Cardiac muscle cell (in vitro differentiated cells and primary cell): Measurements from ENCODE around the gene HPD. TPM values are rescaled to one million over a fixed set of nuclear protein-coding genes. Genes with fewer than 3 reads are reported as not detected.
"Not testable (repeated sequence)": the region's sequence is repeated elsewhere in the genome, so short reads cannot be mapped to it uniquely, and the experiment has no call there.

Source experiments
- DNase-seq, 2 donors: peaks; one replicate each; pipeline versions ENCODE4 v3.0.0 to v3.0.0-alpha.2; 2010 to 2017; ENCODE audit warnings: low read depth in 1 of 2, low spot score in 1 of 2
- H3K27ac ChIP-seq: fragments of 200-600 bp; sonication (generic); 2 replicates; pipeline ENCODE4 v1.5.1; 2016
- H3K27me3 ChIP-seq: fragments of 200-600 bp; sonication (generic); 2 replicates; pipeline ENCODE4 v1.6.0; 2016; ENCODE audit warnings: control low read depth
- H3K36me3 ChIP-seq: fragments of 200-600 bp; sonication (generic); 2 replicates; pipeline ENCODE4 v1.5.1; 2016; ENCODE audit warnings: control low read depth
- H3K4me1 ChIP-seq: fragments of 200-600 bp; sonication (generic); 2 replicates; pipeline ENCODE4 v1.8.1; 2017; ENCODE audit warnings: low read depth, mild to moderate bottlenecking, mixed run types
- H3K4me3 ChIP-seq: fragments of 200-600 bp; sonication (generic); 2 replicates; pipeline ENCODE4 v1.5.1; 2016; ENCODE audit warnings: mild to moderate bottlenecking
- H3K9me3 ChIP-seq: fragments of 200-600 bp; sonication (generic); 2 replicates; pipeline ENCODE4 v1.5.1; 2017; ENCODE audit warnings: low read depth, mild to moderate bottlenecking, control low read depth
- CTCF ChIP-seq: IDR thresholded peaks from 2 replicates; pipeline ENCODE4 v1.5.1; 2012; ENCODE audit warnings: low read depth, mild to moderate bottlenecking, low read length
- polyA plus RNA-seq: library from polyadenylated mRNA; unstranded; fragments of >200 nt; fragmentation: Nextera tagmentation; extraction: Ambion mirVana; gene quantifications from 2 replicates; pipeline ENCODE4 v1.2.1, GENCODE V29; 2016
- total RNA-seq: library from RNA; depleted of rRNA; stranded (reverse); fragments of >200 nt; gene quantifications from 2 replicates; pipeline ENCODE4 v1.2.3, GENCODE V29; 2016

HPD gene
- total and polyA plus RNA-seq, 2 experiments from 2014 or later = not detected

- H3K9me3 ChIP-seq = no peaks in the 10 kb centered on the region
- peaks cover 9% of the 10 kb centered on the region for H3K4me1 ChIP-seq
- H3K27me3 ChIP-seq = no peaks in the 10 kb centered on the region
- H3K36me3 ChIP-seq = no peaks in the 10 kb centered on the region
- no peak overlapping the region for H3K4me3 ChIP-seq
- no peak for TF ChIP-seq CTCF
- peak overlapping the region; percentile 60 for H3K27ac ChIP-seq
- DNase-seq = peak in 1 of 2 donors; percentile 16
Measured at GRCh38 chr12:121861636-121862254, 3.1 kb upstream of the HPD start.

DNA sequence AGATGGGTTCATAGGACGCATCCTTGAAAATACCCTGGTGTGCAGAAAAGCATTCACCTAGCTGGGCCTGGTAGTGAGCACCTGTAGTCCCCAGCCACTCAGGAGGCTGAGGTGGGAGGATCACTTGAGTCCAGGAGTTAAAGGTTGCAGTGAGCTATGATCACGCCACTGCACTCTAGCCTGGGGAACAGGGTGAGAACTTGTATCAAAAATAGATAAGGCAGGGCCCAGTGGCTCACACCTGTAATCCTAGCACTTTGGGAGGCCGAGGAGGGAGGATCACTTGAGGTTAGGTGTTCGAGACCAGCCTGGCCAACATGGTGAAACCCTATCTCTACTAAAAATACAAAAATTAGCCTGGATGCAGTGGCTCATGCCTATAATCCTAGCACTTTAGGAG is 2.0 kb upstream of the HPD start:
- H3K36me3 ChIP-seq, DNase-seq, H3K27me3 ChIP-seq, H3K4me1 ChIP-seq, H3K27ac ChIP-seq, H3K9me3 ChIP-seq, H3K4me3 ChIP-seq: not testable (repeated sequence)

GRCh38 chr12:121860257-121860656 is 1.6 kb upstream of the HPD start:
- Histone ChIP-seq H3K36me3 (no peaks in the 10 kb centered on the region), H3K27ac (no peak overlapping the region), H3K4me3 (no peak overlapping the region), H3K4me1 (peaks cover 9% of the 10 kb centered on the region), H3K9me3 (no peaks in the 10 kb centered on the region), H3K27me3 (no peaks in the 10 kb centered on the region)
- DNase-seq = no peak
- TF ChIP-seq CTCF = no peak

GRCh38 chr12:121858318-121858661 is 369 bp downstream of the HPD start:
- no peak for TF ChIP-seq CTCF

DNA sequence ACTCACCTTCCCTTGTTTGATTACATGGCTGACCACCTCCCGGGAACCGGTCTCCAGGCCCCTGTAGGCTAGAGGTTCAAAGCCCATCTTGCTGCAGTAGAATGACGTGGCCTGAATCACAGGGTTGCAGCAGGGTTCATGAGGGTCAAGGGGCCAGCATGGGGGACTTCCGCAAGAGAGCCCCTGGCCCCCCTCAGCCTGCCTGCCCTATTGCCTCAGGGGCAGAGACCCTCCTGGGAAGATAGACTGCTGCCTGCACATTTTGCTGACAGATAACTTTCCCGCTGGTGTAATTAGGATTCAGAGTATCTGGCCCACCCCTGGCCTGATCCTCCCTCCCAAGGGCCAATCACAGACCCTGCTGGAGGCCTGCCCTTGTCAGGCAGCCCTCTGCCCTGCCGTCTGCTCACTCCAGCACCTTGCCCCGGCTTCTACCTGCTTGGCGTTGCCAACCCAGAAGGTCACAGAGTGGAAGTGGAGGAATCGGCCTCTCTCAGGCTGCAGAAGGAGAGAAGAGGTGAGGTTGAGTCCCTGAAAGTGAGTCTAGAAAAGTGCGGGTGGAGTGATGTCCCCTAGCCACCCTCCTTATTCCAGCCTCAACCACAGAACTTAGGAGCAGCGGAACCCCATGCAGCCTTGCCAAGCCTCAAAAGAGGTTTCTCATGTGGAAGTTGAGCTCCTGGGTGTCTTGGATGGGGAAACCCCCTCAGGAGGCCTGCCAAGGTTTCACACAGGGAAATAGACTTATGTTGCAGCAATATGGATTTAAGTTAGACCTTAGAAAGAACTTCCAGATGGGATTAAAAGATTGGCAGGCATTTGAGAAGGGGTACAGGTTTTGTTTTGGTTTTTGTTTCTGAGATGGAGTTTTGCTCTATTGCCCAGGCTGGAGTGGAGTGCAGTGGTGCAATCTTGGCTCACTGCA is 1.1 kb downstream of the HPD start:
- peak in 1 of 2 donors; percentile 45 for DNase-seq
- H3K4me1 ChIP-seq = peaks cover 9% of the 10 kb centered on the region
- no peak for TF ChIP-seq CTCF
- H3K27me3 ChIP-seq = no peaks in the 10 kb centered on the region
- no peaks in the 10 kb centered on the region for H3K36me3 ChIP-seq
- no peak overlapping the region for H3K27ac ChIP-seq
- no peak overlapping the region for H3K4me3 ChIP-seq
- H3K9me3 ChIP-seq = no peaks in the 10 kb centered on the region

More at GRCh38 chr12:121858318-121858661, 369 bp downstream of the HPD start:
- H3K36me3 ChIP-seq = no peaks in the 10 kb centered on the region
- no peak for DNase-seq
- H3K9me3 ChIP-seq = no peaks in the 10 kb centered on the region
- no peak overlapping the region for H3K27ac ChIP-seq
- H3K4me1 ChIP-seq = peaks cover 9% of the 10 kb centered on the region
- no peaks in the 10 kb centered on the region for H3K27me3 ChIP-seq
- no peak overlapping the region for H3K4me3 ChIP-seq

DNA sequence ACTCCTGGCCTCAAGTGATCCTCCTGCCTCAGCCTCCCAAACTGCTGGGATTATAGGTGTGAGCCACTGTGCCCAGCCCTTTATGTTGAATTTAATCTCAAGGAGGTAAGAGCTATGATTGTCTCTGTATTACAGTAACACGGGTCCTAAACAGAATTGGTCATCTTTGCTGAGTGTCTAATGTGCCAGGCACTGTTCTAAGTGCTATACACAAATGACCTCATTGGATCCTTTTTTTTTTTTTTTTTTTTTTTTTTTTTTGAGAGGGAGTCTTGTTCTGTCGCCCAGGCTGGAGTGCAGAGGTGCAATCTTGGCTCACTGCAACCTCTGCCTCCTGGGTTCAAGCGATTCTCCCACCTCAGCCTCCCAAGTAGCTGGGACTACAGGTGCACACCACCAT is 6.3 kb downstream of the HPD start:
- not testable (repeated sequence) for H3K27ac ChIP-seq, H3K36me3 ChIP-seq, H3K4me1 ChIP-seq, DNase-seq, H3K9me3 ChIP-seq, H3K4me3 ChIP-seq, H3K27me3 ChIP-seq
